Measurements from ENCODE around the gene SFXN5. TPM values are rescaled to one million over a fixed set of nuclear protein-coding genes. Genes with fewer than 3 reads are reported as not detected.

SFXN5 gene
- polyA plus RNA-seq, 1 donor from 2014 or later = 5.8 TPM

DNA sequence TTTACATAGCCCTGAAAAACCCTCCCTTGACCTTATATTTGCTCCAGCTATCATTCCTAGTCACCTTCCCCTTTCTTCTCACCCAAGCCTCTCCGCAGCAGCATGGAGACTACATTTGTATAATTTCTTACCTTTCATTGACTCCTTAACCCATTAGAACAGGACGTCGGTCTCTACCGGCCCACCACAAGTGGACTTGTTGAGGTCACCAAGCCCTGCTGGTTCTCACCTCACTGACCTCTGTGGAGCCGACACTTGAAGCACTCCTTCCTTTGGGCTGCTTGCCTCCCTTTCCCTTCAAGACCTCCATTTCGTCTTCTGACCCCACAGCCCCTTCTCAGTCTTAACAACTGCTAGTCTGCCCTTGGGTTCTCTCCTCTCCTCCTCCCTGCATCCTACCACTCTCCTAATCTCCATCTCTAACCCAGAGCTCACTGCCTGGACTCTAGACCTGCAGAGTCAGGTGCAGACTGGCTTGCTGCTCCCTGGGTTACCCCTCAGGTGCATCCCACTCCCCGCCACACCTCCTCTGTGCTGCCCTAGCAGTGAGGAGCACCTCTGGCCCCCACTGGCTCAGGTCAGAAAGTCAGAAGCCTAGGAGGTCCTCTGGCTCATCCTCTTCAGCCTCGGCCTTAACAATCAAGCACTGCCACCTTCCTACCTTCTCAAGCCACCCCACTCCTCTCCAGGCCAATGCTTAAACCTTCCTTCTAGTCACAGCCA is 5.3 kb upstream of the SFXN5 start:
- no peaks in the 10 kb centered on the region for H3K9me2 ChIP-seq (ENCODE audit: insufficient read depth, low read length)
- no peaks in the 10 kb centered on the region for H3K79me2 ChIP-seq (replicated peaks; ENCODE audit: insufficient read depth, low read length)
- TF ChIP-seq EP300 (conservative IDR thresholded peaks at IDR 0.05; ENCODE audit: poor library complexity, severe bottlenecking) (no peak), MXI1 (conservative IDR thresholded peaks at IDR 0.05; ENCODE audit: poor library complexity, severe bottlenecking) (no peak), EZH2 (IDR thresholded peaks at IDR 0.05; ENCODE audit: borderline replicate concordance, insufficient read depth, low read length, poor library complexity, severe bottlenecking) (no peak), RAD21 (conservative IDR thresholded peaks at IDR 0.05) (no peak), POLR2AphosphoS5 (IDR thresholded peaks at IDR 0.05) (no peak), TAF1 (IDR thresholded peaks at IDR 0.05; ENCODE audit: low read depth) (no peak)
- TF ChIP-seq, protein P1, sequence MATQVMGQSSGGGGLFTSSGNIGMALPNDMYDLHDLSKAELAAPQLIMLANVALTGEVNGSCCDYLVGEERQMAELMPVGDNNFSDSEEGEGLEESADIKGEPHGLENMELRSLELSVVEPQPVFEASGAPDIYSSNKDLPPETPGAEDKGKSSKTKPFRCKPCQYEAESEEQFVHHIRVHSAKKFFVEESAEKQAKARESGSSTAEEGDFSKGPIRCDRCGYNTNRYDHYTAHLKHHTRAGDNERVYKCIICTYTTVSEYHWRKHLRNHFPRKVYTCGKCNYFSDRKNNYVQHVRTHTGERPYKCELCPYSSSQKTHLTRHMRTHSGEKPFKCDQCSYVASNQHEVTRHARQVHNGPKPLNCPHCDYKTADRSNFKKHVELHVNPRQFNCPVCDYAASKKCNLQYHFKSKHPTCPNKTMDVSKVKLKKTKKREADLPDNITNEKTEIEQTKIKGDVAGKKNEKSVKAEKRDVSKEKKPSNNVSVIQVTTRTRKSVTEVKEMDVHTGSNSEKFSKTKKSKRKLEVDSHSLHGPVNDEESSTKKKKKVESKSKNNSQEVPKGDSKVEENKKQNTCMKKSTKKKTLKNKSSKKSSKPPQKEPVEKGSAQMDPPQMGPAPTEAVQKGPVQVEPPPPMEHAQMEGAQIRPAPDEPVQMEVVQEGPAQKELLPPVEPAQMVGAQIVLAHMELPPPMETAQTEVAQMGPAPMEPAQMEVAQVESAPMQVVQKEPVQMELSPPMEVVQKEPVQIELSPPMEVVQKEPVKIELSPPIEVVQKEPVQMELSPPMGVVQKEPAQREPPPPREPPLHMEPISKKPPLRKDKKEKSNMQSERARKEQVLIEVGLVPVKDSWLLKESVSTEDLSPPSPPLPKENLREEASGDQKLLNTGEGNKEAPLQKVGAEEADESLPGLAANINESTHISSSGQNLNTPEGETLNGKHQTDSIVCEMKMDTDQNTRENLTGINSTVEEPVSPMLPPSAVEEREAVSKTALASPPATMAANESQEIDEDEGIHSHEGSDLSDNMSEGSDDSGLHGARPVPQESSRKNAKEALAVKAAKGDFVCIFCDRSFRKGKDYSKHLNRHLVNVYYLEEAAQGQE (IDR thresholded peaks at IDR 0.05; ENCODE audit: borderline replicate concordance) = no peak
- TF ChIP-seq, protein P2, sequence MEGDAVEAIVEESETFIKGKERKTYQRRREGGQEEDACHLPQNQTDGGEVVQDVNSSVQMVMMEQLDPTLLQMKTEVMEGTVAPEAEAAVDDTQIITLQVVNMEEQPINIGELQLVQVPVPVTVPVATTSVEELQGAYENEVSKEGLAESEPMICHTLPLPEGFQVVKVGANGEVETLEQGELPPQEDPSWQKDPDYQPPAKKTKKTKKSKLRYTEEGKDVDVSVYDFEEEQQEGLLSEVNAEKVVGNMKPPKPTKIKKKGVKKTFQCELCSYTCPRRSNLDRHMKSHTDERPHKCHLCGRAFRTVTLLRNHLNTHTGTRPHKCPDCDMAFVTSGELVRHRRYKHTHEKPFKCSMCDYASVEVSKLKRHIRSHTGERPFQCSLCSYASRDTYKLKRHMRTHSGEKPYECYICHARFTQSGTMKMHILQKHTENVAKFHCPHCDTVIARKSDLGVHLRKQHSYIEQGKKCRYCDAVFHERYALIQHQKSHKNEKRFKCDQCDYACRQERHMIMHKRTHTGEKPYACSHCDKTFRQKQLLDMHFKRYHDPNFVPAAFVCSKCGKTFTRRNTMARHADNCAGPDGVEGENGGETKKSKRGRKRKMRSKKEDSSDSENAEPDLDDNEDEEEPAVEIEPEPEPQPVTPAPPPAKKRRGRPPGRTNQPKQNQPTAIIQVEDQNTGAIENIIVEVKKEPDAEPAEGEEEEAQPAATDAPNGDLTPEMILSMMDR (IDR thresholded peaks at IDR 0.05; ENCODE audit: poor library complexity, severe bottlenecking) = no peak
- H3F3A ChIP-seq (ENCODE audit: insufficient read depth, low read length, poor library complexity, severe bottlenecking) = no peaks in the 10 kb centered on the region
- H3K27me3 ChIP-seq (ENCODE audit: insufficient read depth, low read depth, low read length) = no peaks in the 10 kb centered on the region
- H3K9ac ChIP-seq (ENCODE audit: low read length) = no peak overlapping the region
- no peaks in the 10 kb centered on the region for H3K36me3 ChIP-seq (ENCODE audit: insufficient read depth, low read length)
- no peak overlapping the region for H3K4me3 ChIP-seq (ENCODE audit: low read length)
- no peak overlapping the region for H2AFZ ChIP-seq (ENCODE audit: low read depth, low read length)
- no peaks in the 10 kb centered on the region for H3K9me3 ChIP-seq (ENCODE audit: low read length)
- H3K27ac ChIP-seq (ENCODE audit: low read length) = no peak overlapping the region
- no peak overlapping the region for H3K4me2 ChIP-seq (ENCODE audit: low read length)
- no peaks in the 10 kb centered on the region for H4K20me1 ChIP-seq (ENCODE audit: insufficient read depth)

DNA sequence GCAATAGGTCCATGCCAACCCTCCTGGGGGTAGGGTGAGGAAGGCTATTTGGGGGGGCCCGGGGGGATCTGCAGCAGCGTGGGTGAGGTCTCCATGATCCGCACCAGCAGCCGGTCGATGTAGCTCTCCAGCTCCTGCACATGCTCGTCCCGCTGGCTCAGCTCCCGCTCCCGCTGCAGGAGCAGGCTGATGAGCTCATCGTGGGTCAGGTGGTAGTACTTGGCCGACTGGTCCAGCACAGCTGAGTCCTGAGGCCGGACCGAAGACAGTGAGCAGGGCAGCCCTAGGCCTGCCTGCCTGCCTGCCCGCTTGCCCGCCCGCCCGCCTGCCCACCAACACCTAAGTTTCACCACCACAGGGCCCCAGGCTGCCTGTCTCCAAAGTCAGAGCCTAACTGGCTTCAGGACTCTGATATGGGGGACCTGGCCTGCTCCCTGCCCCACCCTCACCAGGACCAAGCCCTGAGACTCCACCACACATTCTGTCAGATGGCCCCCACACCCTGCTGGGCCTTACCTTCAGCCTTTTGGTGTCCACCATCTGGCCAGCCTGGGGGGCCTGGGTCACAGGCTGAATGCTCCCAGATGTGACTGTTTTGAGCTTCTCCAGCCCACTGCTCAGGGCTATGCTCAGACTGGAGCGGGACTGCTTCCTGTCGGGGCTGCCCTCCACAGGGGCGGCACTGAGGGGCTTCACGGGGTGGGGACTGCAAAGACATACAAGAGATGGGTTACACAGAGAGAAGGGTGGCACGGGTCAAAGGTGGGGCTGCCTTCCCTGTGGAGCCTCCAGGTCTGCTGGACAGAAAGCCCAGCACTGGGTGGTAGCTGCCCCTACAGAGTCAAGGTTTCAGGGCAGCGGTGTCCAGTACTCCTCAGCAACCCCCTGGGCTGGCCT is 4.2 kb upstream of the SFXN5 start:
- H3K9me3 ChIP-seq (ENCODE audit: low read length) = no peaks in the 10 kb centered on the region
- H3F3A ChIP-seq (ENCODE audit: insufficient read depth, low read length, poor library complexity, severe bottlenecking) = no peaks in the 10 kb centered on the region
- no peaks in the 10 kb centered on the region for H3K9me2 ChIP-seq (ENCODE audit: insufficient read depth, low read length)
- no peak overlapping the region for H3K9ac ChIP-seq (ENCODE audit: low read length)
- no peak overlapping the region for H3K27ac ChIP-seq (ENCODE audit: low read length)
- no peak overlapping the region for H3K4me2 ChIP-seq (ENCODE audit: low read length)
- TF ChIP-seq RAD21 (conservative IDR thresholded peaks at IDR 0.05) = no peak
- TF ChIP-seq, protein P1 (IDR thresholded peaks at IDR 0.05; ENCODE audit: borderline replicate concordance) = no peak
- TF ChIP-seq EZH2 (IDR thresholded peaks at IDR 0.05; ENCODE audit: borderline replicate concordance, insufficient read depth, low read length, poor library complexity, severe bottlenecking) = no peak
- TF ChIP-seq SMC3 (conservative IDR thresholded peaks at IDR 0.05; ENCODE audit: poor library complexity) = no peak
- TF ChIP-seq MXI1 (conservative IDR thresholded peaks at IDR 0.05; ENCODE audit: poor library complexity, severe bottlenecking) = no peak
- no peak for TF ChIP-seq TAF1 (IDR thresholded peaks at IDR 0.05; ENCODE audit: low read depth)
- TF ChIP-seq, protein P2 (IDR thresholded peaks at IDR 0.05; ENCODE audit: poor library complexity, severe bottlenecking) = no peak
- TF ChIP-seq EP300 (conservative IDR thresholded peaks at IDR 0.05; ENCODE audit: poor library complexity, severe bottlenecking) = no peak
- TF ChIP-seq POLR2AphosphoS5 (IDR thresholded peaks at IDR 0.05) = no peak
- no peaks in the 10 kb centered on the region for H3K36me3 ChIP-seq (ENCODE audit: insufficient read depth, low read length)
- no peak overlapping the region for H3K4me3 ChIP-seq (ENCODE audit: low read length)
- no peaks in the 10 kb centered on the region for H4K20me1 ChIP-seq (ENCODE audit: insufficient read depth)
- no peak overlapping the region for H2AFZ ChIP-seq (ENCODE audit: low read depth, low read length)
- no peaks in the 10 kb centered on the region for H3K27me3 ChIP-seq (ENCODE audit: insufficient read depth, low read depth, low read length)
- H3K79me2 ChIP-seq (replicated peaks; ENCODE audit: insufficient read depth, low read length) = no peaks in the 10 kb centered on the region

All from neural cell (in vitro differentiated cells).